ENCODE measurements around the gene DNAJC27. TPM values are rescaled to one million over a fixed set of nuclear protein-coding genes. Genes with fewer than 3 reads are reported as not detected.

Gene DNAJC27
- total RNA-seq, 1 experiment from 2014 or later: 5.1 TPM

DNA sequence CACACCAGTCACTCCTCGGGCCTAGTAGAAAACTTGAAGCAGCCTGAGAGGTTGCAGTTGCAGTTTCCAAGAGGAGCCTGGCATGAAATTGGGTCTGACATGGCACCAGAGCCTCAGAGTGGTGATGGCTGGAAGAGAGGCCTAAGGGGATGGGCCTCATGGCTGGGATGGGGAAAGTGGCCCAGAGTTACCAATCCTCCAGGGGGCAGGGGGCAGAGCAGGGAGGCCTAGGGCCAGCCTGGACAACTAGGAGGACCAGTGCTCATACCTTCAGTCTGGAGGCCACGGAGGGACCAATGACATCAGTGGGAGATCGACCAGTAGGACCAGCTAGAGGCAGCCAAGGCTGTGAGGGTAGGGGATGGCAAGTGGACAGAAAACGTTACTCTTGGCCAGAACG, 36.6 kb downstream of the DNAJC27 start:
- ChIA-PET CTCF (interaction anchor here (0.6 kb wide), 1 partner anchor 221 kb away, joined by 3 read pairs; no protein-coding TSS in a partner anchor), POLR2A (no interaction called here)
- no peaks in the 10 kb centered on the region for H3K9me3 ChIP-seq
- no peak overlapping the region for H3K4me3 ChIP-seq (ENCODE audit: low read depth, low read length)
- Mint-ChIP-seq H3K4me3 (ENCODE audit: unreplicated experiment) (no peak overlapping the region), H3K27me3 (ENCODE audit: insufficient read depth, unreplicated experiment) (no peaks in the 10 kb centered on the region), H3K27ac (ENCODE audit: unreplicated experiment) (no peak overlapping the region), H3K9me3 (ENCODE audit: unreplicated experiment) (no peaks in the 10 kb centered on the region), H3K4me1 (ENCODE audit: low read depth, unreplicated experiment) (no peaks in the 10 kb centered on the region), H3K36me3 (ENCODE audit: insufficient read depth, unreplicated experiment) (no peaks in the 10 kb centered on the region)
- BruUV-seq (replicated peaks): no TSS peak
- no peaks in the 10 kb centered on the region for H3K4me1 ChIP-seq
- DNase-seq: no peak
- TF ChIP-seq, protein P1, sequence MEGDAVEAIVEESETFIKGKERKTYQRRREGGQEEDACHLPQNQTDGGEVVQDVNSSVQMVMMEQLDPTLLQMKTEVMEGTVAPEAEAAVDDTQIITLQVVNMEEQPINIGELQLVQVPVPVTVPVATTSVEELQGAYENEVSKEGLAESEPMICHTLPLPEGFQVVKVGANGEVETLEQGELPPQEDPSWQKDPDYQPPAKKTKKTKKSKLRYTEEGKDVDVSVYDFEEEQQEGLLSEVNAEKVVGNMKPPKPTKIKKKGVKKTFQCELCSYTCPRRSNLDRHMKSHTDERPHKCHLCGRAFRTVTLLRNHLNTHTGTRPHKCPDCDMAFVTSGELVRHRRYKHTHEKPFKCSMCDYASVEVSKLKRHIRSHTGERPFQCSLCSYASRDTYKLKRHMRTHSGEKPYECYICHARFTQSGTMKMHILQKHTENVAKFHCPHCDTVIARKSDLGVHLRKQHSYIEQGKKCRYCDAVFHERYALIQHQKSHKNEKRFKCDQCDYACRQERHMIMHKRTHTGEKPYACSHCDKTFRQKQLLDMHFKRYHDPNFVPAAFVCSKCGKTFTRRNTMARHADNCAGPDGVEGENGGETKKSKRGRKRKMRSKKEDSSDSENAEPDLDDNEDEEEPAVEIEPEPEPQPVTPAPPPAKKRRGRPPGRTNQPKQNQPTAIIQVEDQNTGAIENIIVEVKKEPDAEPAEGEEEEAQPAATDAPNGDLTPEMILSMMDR (IDR thresholded peaks at IDR 0.05; ENCODE audit: insufficient read depth in 1 of 2, low read depth in 1 of 2, low read length in 1 of 2, severe bottlenecking in 1 of 2, unreplicated experiment in 1 of 2): no peak
- intact Hi-C loops (cut with micrococcal nuclease; ENCODE audit: unreplicated experiment): no loop called here
- H3K36me3 ChIP-seq (ENCODE audit: control insufficient read depth, insufficient read depth, low read length): no peaks in the 10 kb centered on the region
- no peaks in the 10 kb centered on the region for H3K27me3 ChIP-seq (replicated peaks; ENCODE audit: control insufficient read depth, insufficient read depth, low read length)

DNA sequence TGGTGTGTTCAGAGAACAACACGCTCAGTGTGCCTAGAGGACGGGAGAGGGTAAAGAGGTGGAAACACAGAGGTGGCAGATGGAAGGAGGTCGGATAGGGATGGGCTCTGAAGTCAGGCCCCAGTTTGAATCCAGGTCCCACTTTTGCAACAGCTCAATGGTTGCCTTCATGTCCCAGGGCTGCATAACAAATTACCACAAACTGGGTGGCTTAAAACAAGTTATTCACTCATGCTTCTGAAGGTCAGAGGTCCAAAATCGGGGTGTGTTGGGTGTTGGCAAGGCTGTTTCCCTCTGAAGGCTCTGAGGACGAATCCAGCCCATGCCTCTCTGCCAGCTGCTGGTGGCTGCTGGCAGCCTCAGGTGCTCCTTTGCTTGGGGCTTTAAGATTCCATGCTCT, 39.0 kb downstream of the DNAJC27 start:
- ChIA-PET POLR2A (no interaction called here), CTCF (no interaction called here)
- no TSS peak for BruUV-seq (replicated peaks)
- Histone ChIP-seq H3K27me3 (replicated peaks; ENCODE audit: control insufficient read depth, insufficient read depth, low read length) (no peaks in the 10 kb centered on the region), H3K9me3 (no peaks in the 10 kb centered on the region), H3K4me1 (no peaks in the 10 kb centered on the region), H3K36me3 (ENCODE audit: control insufficient read depth, insufficient read depth, low read length) (no peaks in the 10 kb centered on the region), H3K4me3 (ENCODE audit: low read depth, low read length) (no peak overlapping the region)
- no peaks in the 10 kb centered on the region for H3K27me3 Mint-ChIP-seq (ENCODE audit: insufficient read depth, unreplicated experiment)
- TF ChIP-seq, protein P1 (IDR thresholded peaks at IDR 0.05; ENCODE audit: insufficient read depth in 1 of 2, low read depth in 1 of 2, low read length in 1 of 2, severe bottlenecking in 1 of 2, unreplicated experiment in 1 of 2): no peak
- no peaks in the 10 kb centered on the region for H3K36me3 Mint-ChIP-seq (ENCODE audit: insufficient read depth, unreplicated experiment)
- H3K4me1 Mint-ChIP-seq (ENCODE audit: low read depth, unreplicated experiment): no peaks in the 10 kb centered on the region
- intact Hi-C loops (cut with micrococcal nuclease; ENCODE audit: unreplicated experiment): no loop called here
- no peak overlapping the region for H3K27ac Mint-ChIP-seq (ENCODE audit: unreplicated experiment)
- no peaks in the 10 kb centered on the region for H3K9me3 Mint-ChIP-seq (ENCODE audit: unreplicated experiment)
- no peak for DNase-seq
- H3K4me3 Mint-ChIP-seq (ENCODE audit: unreplicated experiment): no peak overlapping the region

DNA sequence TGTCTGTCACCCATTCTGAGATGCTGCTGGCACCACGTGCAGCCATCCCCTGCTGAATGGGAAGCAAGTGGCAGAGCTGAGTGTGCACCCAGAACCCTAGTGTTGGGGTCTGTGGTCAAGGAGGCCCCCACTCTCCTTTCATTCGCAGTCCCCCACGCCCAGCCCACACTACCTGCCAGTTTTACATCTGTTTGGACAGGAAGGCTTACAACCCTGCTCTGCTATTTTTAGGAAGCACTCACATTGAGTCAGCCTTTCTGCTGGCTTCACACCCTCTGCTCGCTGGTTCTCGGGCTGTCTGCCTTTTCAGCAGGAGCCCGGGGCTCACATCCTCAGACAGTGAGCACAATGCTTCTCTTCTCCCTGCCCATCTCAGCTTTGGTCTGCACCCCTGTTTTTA, 41.0 kb downstream of the DNAJC27 start:
- POLR2A ChIA-PET: no interaction called here
- CTCF ChIA-PET: no interaction called here
- H3K9me3 Mint-ChIP-seq (ENCODE audit: unreplicated experiment): no peaks in the 10 kb centered on the region
- BruUV-seq (replicated peaks): no TSS peak
- DNase-seq: no peak
- TF ChIP-seq, protein P1 (IDR thresholded peaks at IDR 0.05; ENCODE audit: insufficient read depth in 1 of 2, low read depth in 1 of 2, low read length in 1 of 2, severe bottlenecking in 1 of 2, unreplicated experiment in 1 of 2): no peak
- H3K27me3 Mint-ChIP-seq (ENCODE audit: insufficient read depth, unreplicated experiment): no peaks in the 10 kb centered on the region
- H3K4me3 Mint-ChIP-seq (ENCODE audit: unreplicated experiment): no peak overlapping the region
- Histone ChIP-seq H3K27me3 (replicated peaks; ENCODE audit: control insufficient read depth, insufficient read depth, low read length) (no peaks in the 10 kb centered on the region), H3K9me3 (no peaks in the 10 kb centered on the region), H3K4me3 (ENCODE audit: low read depth, low read length) (no peak overlapping the region), H3K4me1 (no peaks in the 10 kb centered on the region), H3K36me3 (ENCODE audit: control insufficient read depth, insufficient read depth, low read length) (no peaks in the 10 kb centered on the region)
- no peaks in the 10 kb centered on the region for H3K4me1 Mint-ChIP-seq (ENCODE audit: low read depth, unreplicated experiment)
- H3K27ac Mint-ChIP-seq (ENCODE audit: unreplicated experiment): no peak overlapping the region
- intact Hi-C loops (cut with micrococcal nuclease; ENCODE audit: unreplicated experiment): no loop called here
- H3K36me3 Mint-ChIP-seq (ENCODE audit: insufficient read depth, unreplicated experiment): no peaks in the 10 kb centered on the region

All from Caco-2 (cell line).